ENCODE results near the gene SYNE3. TPM values are rescaled to one million over a fixed set of nuclear protein-coding genes. Genes with fewer than 3 reads are reported as not detected.
A peak's percentile ranks its signal among the peaks of the same experiment; 100 is the strongest.

SYNE3 gene
- total and polyA plus RNA-seq, 7 experiments from 2014 or later: 6.8 to 83.9 (median 49.1) TPM

GRCh38 chr14:95500772-95501401, 15.6 kb downstream of the SYNE3 start:
- Mint-ChIP-seq H3K4me1 (peaks cover 47 to 85% (median 77%) of the 10 kb centered on the region in 7 donors), H3K27me3 (no peaks in the 10 kb centered on the region), H3K9me3 (no peaks in the 10 kb centered on the region), H3K27ac (peak overlapping the region in 5 of 9 donors; percentile 3 to 71 (median 33)), H3K36me3 (peaks cover 6 to 17% (median 11%) of the 10 kb centered on the region in 5 donors), H3K4me3 (no peak overlapping the region)
- intact Hi-C loops (cut with micrococcal nuclease): no loop called here
- peaks cover 17 to 37% of the 10 kb centered on the region in 2 donors for H3K4me1 ChIP-seq (ENCODE audit: control insufficient read depth in 2 of 2, insufficient read depth in 2 of 2, low read length in 2 of 2)
- ChIA-PET POLR2A (interaction anchor here (1.0 kb wide), 1 partner anchor 66 kb away, joined by 3 read pairs; no protein-coding TSS in a partner anchor), CTCF (interaction anchor here (0.7 kb wide), 1 partner anchor 608 kb away, joined by 3 read pairs; no protein-coding TSS in a partner anchor)
- H3K27ac ChIP-seq (ENCODE audit: low read depth, low read length): no peak overlapping the region
- no peaks in the 10 kb centered on the region for H3K27me3 ChIP-seq (ENCODE audit: control insufficient read depth in 2 of 2, insufficient read depth in 2 of 2, low read length in 2 of 2)
- DNase-seq (no peak), ATAC-seq (no peak)
- H3K36me3 ChIP-seq (ENCODE audit: control insufficient read depth in 2 of 3, insufficient read depth in 3 of 3, low read length in 3 of 3): peaks cover 0 to 32% (median 0%) of the 10 kb centered on the region in 3 experiments
- no peak overlapping the region for H3K4me3 ChIP-seq (ENCODE audit: low read length)
- no peaks in the 10 kb centered on the region for H3K9me3 ChIP-seq (ENCODE audit: control insufficient read depth in 2 of 3, low read length in 3 of 3)

- Mint-ChIP-seq H3K4me3 (peak overlapping the region in 1 of 10 donors; percentile 53), H3K9me3 (no peaks in the 10 kb centered on the region), H3K27me3 (no peaks in the 10 kb centered on the region), H3K36me3 (peaks cover 6 to 14% (median 11%) of the 10 kb centered on the region in 5 donors), H3K4me1 (peaks cover 50 to 87% (median 77%) of the 10 kb centered on the region in 7 donors), H3K27ac (peak overlapping the region in 2 of 9 donors; percentile 3 to 33)
- H3K9me3 ChIP-seq (ENCODE audit: control insufficient read depth in 2 of 3, low read length in 3 of 3): no peaks in the 10 kb centered on the region
- H3K4me1 ChIP-seq (ENCODE audit: control insufficient read depth in 2 of 2, insufficient read depth in 2 of 2, low read length in 2 of 2): peaks cover 23 to 43% of the 10 kb centered on the region in 2 donors
- CTCF ChIA-PET: interaction anchor here (0.6 to 0.9 kb wide), 3 partner anchors 8 to 609 kb away, joined by 3 read pairs; no protein-coding TSS in a partner anchor
- no peak overlapping the region for H3K27ac ChIP-seq (ENCODE audit: low read depth, low read length)
- no peak overlapping the region for H3K4me3 ChIP-seq (ENCODE audit: low read length)
- intact Hi-C loops (cut with micrococcal nuclease): no loop called here
- no peaks in the 10 kb centered on the region for H3K27me3 ChIP-seq (ENCODE audit: control insufficient read depth in 2 of 2, insufficient read depth in 2 of 2, low read length in 2 of 2)
- POLR2A ChIA-PET: interaction anchor here (0.6 kb wide), 1 partner anchor 8 kb away, joined by 3 read pairs; no protein-coding TSS in a partner anchor
- DNase-seq: no peak
- no peak for ATAC-seq
- peaks cover 0 to 32% (median 0%) of the 10 kb centered on the region in 3 experiments for H3K36me3 ChIP-seq (ENCODE audit: control insufficient read depth in 2 of 3, insufficient read depth in 3 of 3, low read length in 3 of 3)
Measured at GRCh38 chr14:95500201-95500681, 16.2 kb downstream of the SYNE3 start.

GRCh38 chr14:95499354-95499750, 17.1 kb downstream of the SYNE3 start:
- ATAC-seq (no peak), DNase-seq (no peak)
- peaks cover 0 to 32% (median 0%) of the 10 kb centered on the region in 3 experiments for H3K36me3 ChIP-seq (ENCODE audit: control insufficient read depth in 2 of 3, insufficient read depth in 3 of 3, low read length in 3 of 3)
- Mint-ChIP-seq H3K36me3 (peaks cover 6 to 15% (median 11%) of the 10 kb centered on the region in 5 donors), H3K4me3 (peak overlapping the region in 1 of 10 donors; percentile 9), H3K4me1 (peaks cover 50 to 83% (median 77%) of the 10 kb centered on the region in 7 donors), H3K27ac (peak overlapping the region in 4 of 9 donors; percentile 6 to 59 (median 22)), H3K27me3 (no peaks in the 10 kb centered on the region), H3K9me3 (no peaks in the 10 kb centered on the region)
- H3K4me1 ChIP-seq (ENCODE audit: control insufficient read depth in 2 of 2, insufficient read depth in 2 of 2, low read length in 2 of 2): peaks cover 22 to 35% of the 10 kb centered on the region in 2 donors
- CTCF ChIA-PET: interaction anchor here (0.9 kb wide), 1 partner anchor 61 kb away, joined by 3 read pairs; no protein-coding TSS in a partner anchor
- H3K9me3 ChIP-seq (ENCODE audit: control insufficient read depth in 2 of 3, low read length in 3 of 3): no peaks in the 10 kb centered on the region
- no peak overlapping the region for H3K4me3 ChIP-seq (ENCODE audit: low read length)
- H3K27ac ChIP-seq (ENCODE audit: low read depth, low read length): no peak overlapping the region
- POLR2A ChIA-PET: no interaction called here
- no peaks in the 10 kb centered on the region for H3K27me3 ChIP-seq (ENCODE audit: control insufficient read depth in 2 of 2, insufficient read depth in 2 of 2, low read length in 2 of 2)
- intact Hi-C loops (cut with micrococcal nuclease): loop anchor here (2.0 to 5.0 kb wide), 2 partner anchors 15 to 33 kb away; no protein-coding TSS in a partner anchor

DNA sequence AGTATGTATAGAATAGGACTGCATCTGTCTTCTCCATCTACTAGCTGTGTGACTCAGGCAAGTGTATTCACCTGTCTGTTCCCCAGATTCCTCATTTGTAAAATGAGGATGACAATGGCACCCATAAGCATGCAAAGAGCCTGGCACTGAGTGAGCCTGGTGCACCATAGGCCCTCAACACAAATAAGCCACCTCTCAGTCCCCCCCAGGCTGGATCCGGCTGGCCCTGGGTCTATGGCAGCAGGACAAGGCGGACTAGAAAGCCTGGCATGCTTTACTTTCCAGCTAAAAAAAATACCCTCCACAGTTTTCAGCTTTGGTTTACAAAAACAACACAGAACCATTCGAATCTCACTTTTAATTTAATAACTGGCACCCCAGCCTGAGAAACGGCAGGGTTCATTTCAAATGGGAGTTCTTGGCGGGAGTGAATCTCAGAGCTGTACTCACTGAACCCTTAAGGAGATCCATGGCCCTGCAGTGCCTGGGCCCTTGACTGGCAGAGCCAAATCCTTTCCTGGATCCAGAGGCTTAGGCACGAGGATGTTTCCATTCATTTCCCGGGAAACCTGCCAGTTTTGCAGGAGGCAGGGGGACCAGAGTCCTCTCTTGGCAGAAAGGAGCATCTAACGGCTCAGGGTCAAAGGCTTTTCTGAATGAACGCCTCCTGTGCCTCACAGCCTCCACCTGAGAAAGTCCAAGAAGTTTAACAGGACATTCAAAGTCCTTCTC, 17.7 kb downstream of the SYNE3 start:
- Histone ChIP-seq H3K4me1 (ENCODE audit: control insufficient read depth in 2 of 2, insufficient read depth in 2 of 2, low read length in 2 of 2) (peaks cover 22 to 29% of the 10 kb centered on the region in 2 donors), H3K27me3 (ENCODE audit: control insufficient read depth in 2 of 2, insufficient read depth in 2 of 2, low read length in 2 of 2) (no peaks in the 10 kb centered on the region), H3K36me3 (ENCODE audit: control insufficient read depth in 2 of 3, insufficient read depth in 3 of 3, low read length in 3 of 3) (peaks cover 0 to 32% (median 0%) of the 10 kb centered on the region in 3 experiments), H3K9me3 (ENCODE audit: control insufficient read depth in 2 of 3, low read length in 3 of 3) (no peaks in the 10 kb centered on the region), H3K4me3 (ENCODE audit: low read length) (no peak overlapping the region), H3K27ac (ENCODE audit: low read depth, low read length) (no peak overlapping the region)
- no peaks in the 10 kb centered on the region for H3K27me3 Mint-ChIP-seq
- ATAC-seq: no peak
- H3K36me3 Mint-ChIP-seq: peaks cover 6 to 18% (median 12%) of the 10 kb centered on the region in 5 donors
- no peak overlapping the region for H3K4me3 Mint-ChIP-seq
- CTCF ChIA-PET: no interaction called here
- peaks cover 53 to 82% (median 77%) of the 10 kb centered on the region in 7 donors for H3K4me1 Mint-ChIP-seq
- H3K27ac Mint-ChIP-seq: peak overlapping the region in 4 of 9 donors; percentile 6 to 59 (median 46)
- intact Hi-C loops (cut with micrococcal nuclease): loop anchor here (2.0 to 5.0 kb wide), 2 partner anchors 14 to 34 kb away; no protein-coding TSS in a partner anchor
- H3K9me3 Mint-ChIP-seq: no peaks in the 10 kb centered on the region
- DNase-seq: no peak
- POLR2A ChIA-PET: interaction anchor here (0.7 kb wide), 1 partner anchor 25 kb away, joined by 3 read pairs; no protein-coding TSS in a partner anchor

DNA sequence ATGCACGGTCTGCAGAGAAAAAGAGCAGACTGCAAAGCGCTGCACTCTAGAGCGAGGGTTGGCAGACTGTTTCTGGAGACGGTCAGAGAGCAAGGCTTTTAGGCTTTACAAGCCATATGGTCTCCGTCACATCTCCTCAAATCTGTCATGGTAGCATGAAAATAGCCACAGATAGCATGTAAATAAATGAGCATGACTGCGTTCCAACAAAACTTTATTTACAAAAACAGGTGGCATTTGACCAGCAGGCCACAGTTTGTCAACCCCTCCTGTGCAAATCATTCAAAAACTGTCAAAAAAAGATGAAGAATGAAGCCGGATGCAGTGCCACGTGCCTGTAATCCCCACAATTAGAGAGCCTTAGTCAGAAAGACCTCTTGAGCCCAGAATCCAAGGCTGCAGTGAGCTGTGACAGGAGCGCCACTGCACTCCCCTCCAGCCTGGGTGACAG, 18.9 kb downstream of the SYNE3 start:
- CTCF ChIA-PET: interaction anchor here (0.6 kb wide), 1 partner anchor 31 kb away, joined by 3 read pairs; no protein-coding TSS in a partner anchor
- Mint-ChIP-seq H3K4me1 (peaks cover 53 to 74% (median 70%) of the 10 kb centered on the region in 7 donors), H3K9me3 (no peaks in the 10 kb centered on the region), H3K4me3 (no peak overlapping the region), H3K27me3 (no peaks in the 10 kb centered on the region), H3K27ac (peak overlapping the region in 5 of 9 donors; percentile 19 to 86 (median 54)), H3K36me3 (peaks cover 6 to 18% (median 14%) of the 10 kb centered on the region in 5 donors)
- intact Hi-C loops (cut with micrococcal nuclease): loop anchor here (2.0 to 5.0 kb wide), 4 partner anchors 13 to 35 kb away; partner anchors contain the start of gene SYNE3 (in 1 of the 2)
- POLR2A ChIA-PET: no interaction called here
- H3K4me1 ChIP-seq (ENCODE audit: control insufficient read depth in 2 of 2, insufficient read depth in 2 of 2, low read length in 2 of 2): peaks cover 18 to 22% of the 10 kb centered on the region in 2 donors
- no peak for DNase-seq
- peaks cover 0 to 26% (median 0%) of the 10 kb centered on the region in 3 experiments for H3K36me3 ChIP-seq (ENCODE audit: control insufficient read depth in 2 of 3, insufficient read depth in 3 of 3, low read length in 3 of 3)
- no peaks in the 10 kb centered on the region for H3K9me3 ChIP-seq (ENCODE audit: control insufficient read depth in 2 of 3, low read length in 3 of 3)
- no peaks in the 10 kb centered on the region for H3K27me3 ChIP-seq (ENCODE audit: control insufficient read depth in 2 of 2, insufficient read depth in 2 of 2, low read length in 2 of 2)
- H3K27ac ChIP-seq (ENCODE audit: low read depth, low read length): no peak overlapping the region
- ATAC-seq: no peak
- H3K4me3 ChIP-seq (ENCODE audit: low read length): no peak overlapping the region

Measured in naive thymus-derived CD4-positive, alpha-beta T cell (primary cell).